Measurements from ENCODE around the gene PGAM4.

DNA sequence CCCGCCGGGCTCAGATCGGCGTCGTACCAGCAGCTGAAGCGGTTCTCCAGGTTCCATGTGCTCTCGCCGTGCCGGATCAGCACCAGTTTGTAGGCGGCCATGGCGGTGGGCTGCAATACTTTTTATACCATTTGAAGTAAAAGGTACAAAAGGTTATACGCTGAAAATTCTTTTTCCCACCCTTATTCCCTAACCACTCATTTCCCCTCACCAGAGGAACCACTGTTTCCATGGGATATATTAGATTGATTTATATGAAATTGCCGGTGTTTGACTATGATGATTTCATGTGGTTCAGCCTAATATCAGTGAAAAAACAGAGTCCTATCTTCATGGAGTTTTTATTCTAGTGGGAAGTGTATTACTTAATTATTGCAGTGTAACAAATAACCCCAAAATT lies at the start of gene PGAM4:
- TF ChIP-seq, protein P1, sequence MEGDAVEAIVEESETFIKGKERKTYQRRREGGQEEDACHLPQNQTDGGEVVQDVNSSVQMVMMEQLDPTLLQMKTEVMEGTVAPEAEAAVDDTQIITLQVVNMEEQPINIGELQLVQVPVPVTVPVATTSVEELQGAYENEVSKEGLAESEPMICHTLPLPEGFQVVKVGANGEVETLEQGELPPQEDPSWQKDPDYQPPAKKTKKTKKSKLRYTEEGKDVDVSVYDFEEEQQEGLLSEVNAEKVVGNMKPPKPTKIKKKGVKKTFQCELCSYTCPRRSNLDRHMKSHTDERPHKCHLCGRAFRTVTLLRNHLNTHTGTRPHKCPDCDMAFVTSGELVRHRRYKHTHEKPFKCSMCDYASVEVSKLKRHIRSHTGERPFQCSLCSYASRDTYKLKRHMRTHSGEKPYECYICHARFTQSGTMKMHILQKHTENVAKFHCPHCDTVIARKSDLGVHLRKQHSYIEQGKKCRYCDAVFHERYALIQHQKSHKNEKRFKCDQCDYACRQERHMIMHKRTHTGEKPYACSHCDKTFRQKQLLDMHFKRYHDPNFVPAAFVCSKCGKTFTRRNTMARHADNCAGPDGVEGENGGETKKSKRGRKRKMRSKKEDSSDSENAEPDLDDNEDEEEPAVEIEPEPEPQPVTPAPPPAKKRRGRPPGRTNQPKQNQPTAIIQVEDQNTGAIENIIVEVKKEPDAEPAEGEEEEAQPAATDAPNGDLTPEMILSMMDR (IDR thresholded peaks at IDR 0.05 in 4 of 5, conservative IDR thresholded peaks at IDR 0.05 in 1 of 5) = no peak
- no peak for TF ChIP-seq POLR2A (IDR thresholded peaks at IDR 0.05)

Data from gastrocnemius medialis (tissue), 4 donors.